ENCODE results near the gene SDHB.

DNA sequence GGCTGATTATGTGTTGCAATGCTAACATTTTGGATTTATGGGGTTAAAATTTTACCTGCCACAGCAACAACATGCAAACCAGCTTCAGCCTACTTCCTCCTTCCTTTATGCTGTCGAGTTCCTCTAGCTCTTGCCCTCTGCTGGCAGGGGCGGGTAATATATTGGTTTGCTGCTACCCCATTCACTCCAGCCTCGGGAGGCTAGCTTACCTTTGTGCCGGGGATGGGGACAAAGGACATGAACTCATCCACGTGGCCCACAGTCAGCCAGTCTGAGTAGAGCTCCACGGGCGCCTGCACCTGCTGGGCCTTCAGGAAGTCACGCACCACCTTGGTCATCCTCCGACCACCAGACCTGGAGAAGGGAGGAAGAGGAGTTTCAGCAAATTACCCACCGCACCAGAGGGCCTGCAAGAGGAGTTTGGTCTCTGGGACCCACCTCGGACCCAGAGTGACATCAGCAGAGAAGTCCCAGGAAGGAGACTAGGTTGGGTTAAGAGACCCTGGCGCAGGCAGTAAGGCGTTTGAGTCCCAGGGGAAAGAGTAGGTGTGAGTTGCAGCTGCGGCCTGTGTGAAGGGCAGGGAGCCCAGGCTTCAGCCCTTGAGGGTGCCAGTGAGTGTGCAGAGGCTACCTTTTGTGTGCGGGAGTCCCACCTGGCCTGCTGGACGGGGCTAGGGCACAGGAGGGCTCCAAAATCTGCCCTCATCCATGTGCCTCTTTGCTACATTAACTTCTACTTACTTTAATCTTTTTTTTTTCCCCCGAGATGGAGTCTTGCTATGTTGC lies 21.8 kb upstream of the SDHB start:
- TF ChIP-seq, protein P1, sequence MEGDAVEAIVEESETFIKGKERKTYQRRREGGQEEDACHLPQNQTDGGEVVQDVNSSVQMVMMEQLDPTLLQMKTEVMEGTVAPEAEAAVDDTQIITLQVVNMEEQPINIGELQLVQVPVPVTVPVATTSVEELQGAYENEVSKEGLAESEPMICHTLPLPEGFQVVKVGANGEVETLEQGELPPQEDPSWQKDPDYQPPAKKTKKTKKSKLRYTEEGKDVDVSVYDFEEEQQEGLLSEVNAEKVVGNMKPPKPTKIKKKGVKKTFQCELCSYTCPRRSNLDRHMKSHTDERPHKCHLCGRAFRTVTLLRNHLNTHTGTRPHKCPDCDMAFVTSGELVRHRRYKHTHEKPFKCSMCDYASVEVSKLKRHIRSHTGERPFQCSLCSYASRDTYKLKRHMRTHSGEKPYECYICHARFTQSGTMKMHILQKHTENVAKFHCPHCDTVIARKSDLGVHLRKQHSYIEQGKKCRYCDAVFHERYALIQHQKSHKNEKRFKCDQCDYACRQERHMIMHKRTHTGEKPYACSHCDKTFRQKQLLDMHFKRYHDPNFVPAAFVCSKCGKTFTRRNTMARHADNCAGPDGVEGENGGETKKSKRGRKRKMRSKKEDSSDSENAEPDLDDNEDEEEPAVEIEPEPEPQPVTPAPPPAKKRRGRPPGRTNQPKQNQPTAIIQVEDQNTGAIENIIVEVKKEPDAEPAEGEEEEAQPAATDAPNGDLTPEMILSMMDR (IDR thresholded peaks at IDR 0.05) = peak; percentile 20 to 59 (median 48)
- TF ChIP-seq POLR2A (IDR thresholded peaks at IDR 0.05) = no peak

All from adrenal gland (tissue), 5 donors.